Activated T-helper 9 cell treated with anti-CD3 and anti-CD28 coated beads, Interleukin-2, amount 50 U/mL, for 16 hours (primary cell): ENCODE data around the gene PEX13.
A peak's percentile ranks its signal among the peaks of the same experiment; 100 is the strongest.
"Not testable (repeated sequence)": the region's sequence is repeated elsewhere in the genome, so short reads cannot be mapped to it uniquely, and the experiment has no call there.

Experiments used
- DNase-seq: peaks from one replicate; pipeline ENCODE4 v3.0.0-alpha.2; 2020; ENCODE audit warnings: low read depth

The PEX13 gene

GRCh38 chr2:61006486-61007105 is 10.9 kb upstream of the PEX13 start:
- DNase-seq, result no peak

GRCh38 chr2:61009355-61009754 is 8.2 kb upstream of the PEX13 start:
- DNase-seq, result no peak

DNA sequence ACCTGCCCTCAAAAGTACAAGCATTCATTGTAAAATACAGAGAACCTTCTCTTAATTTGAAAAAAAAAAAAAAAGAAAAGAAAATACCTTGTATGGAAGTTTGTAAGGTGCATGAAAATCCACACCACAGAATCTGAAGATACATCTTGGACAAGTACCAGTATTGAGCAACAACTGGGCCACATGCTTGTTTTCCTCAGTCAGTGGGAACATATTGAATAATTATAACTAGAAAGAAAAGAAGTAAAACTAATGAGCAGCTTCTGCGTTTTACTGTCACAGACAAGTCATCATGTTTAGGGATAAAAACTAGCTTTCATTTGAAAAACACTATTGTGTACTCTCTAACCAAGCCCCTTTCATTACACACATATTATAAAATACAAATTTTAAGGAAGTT is 5.8 kb upstream of the PEX13 start:
- DNase-seq, result no peak

- not testable (repeated sequence) for DNase-seq
Measured at GRCh38 chr2:61012303-61012702, 5.2 kb upstream of the PEX13 start.

- DNase-seq, result no peak
Measured at GRCh38 chr2:61013382-61013781, 4.1 kb upstream of the PEX13 start.

DNA sequence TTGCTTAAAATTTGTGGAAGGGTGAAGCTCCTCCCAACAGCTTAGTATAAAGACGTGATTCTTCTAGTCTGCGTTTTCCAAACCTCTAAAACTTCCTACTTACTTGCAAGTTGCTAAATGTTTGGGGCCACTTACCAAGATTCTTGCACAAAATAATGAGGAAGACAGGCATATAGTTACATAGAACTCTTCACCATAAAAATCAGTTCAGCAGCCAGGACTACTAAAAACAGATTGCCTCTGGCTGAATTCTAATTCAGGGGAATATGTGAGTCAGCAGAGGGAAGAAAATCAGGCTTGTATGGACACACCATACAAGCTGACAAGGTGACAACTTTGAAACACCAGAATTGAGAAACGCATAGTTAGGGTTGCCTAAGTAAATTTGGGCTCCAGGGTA is 2.8 kb upstream of the PEX13 start:
- no peak for DNase-seq

GRCh38 chr2:61015976-61016375 is 1.5 kb upstream of the PEX13 start:
- no peak for DNase-seq

- DNase-seq, result no peak
Measured at GRCh38 chr2:61016392-61017002, 1.0 kb upstream of the PEX13 start.

DNA sequence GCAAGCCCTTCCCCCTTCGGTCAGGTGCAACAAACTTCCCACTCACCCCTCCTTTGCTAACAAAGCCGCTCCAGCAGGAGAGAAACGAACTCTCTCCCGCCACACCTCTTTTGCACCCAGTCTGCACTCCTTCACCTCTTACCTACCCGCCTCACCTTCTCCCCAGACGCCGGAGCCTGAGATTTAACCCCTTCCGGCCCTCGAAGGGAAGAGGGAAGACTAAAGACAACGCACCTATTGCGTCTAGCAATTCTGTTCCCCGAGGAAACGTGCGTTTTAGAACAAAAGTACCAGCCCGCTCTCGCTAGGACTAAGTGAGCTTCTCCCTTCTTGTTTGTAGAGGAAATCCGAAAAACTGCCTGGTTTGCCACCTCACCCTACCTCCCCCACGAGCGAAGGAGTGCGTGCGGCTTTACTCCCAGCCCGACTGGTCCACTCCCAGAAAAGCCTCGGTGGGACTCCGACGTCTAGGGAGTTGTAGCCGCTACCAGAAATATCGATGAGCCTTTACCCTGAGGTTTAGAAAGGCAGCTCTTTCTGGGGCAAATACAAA is 441 bp upstream of the PEX13 start:
- DNase-seq, result peak; percentile 50

GRCh38 chr2:61018318-61018755 is 817 bp downstream of the PEX13 start:
- no peak for DNase-seq

DNA sequence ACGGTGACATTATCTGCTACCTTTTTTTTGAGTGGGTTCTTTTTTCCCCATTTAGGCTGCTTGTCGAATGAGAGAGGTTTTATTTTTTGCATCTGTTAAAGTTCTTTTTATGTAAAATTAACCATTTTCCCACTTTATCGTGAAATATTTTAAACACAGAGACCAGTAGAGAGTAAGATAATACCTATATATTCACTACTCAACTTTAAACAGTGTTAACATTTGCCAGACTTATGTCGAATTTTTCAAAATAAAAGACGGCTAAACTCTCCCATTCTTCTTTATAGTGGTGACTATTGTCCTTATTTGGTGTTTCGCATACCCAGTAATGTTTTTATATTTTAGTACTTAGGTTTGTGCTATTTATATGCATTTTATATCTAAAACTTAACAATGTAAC is 1.3 kb downstream of the PEX13 start:
- DNase-seq, result no peak

DNA sequence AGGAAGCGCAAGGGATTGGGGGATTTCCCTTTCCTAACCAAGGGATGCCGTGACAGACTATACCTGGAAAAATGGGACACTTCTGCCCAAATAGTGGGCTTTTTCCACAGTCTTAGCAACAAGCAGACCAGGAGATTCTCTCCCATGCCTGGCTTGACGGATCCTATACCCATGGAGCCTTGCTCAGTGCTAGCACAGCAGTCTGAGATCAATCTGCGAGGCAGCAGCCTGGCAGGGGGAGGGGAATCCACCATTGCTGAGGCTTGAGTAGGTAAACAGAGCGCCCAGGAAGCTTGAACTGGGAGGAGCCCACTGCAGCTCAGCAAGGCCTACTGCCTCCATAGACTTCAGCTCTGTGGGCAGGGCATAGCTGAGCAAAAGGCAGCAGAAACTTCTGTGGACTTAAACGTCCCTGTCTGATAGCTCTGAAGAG is 3.7 kb downstream of the PEX13 start:
- DNase-seq, result no peak

DNA sequence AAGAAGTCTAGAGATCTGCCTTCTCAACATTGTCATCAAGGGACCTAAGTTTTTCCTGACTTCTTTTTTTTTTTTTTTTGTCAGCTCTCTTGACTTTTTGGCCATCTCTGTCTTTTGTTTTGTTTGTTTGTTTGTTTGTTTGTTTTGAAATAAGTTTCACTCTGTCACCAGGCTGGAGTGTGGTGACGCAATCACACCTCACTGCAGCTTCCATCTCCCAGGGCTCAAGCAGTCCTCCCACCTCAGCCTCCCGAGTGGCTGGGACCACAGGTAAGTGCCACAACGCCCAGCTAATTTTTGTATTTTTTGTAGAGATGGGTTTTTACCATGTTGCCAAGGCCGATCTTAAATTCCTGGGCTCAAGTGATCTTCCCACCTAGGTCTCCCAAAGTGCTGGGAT is 6.2 kb downstream of the PEX13 start:
- no peak for DNase-seq

DNA sequence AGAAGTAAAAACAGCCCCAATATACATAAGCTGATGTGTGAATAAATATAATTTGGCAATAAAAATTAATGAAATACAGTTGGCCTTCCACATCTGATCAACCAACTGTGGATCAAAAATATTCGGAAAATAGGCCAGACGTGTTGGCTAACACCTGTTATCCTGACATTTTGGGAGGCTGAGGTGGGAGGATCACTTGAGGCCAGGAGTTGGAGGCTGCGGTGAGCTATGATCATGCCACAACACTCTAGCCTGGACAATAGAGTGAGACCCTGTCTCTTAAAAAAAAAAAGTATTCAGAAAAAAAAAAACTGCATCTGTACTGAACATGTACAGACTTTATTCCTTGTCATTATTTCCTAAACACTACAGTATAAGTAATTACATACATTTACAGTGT is 12.0 kb downstream of the PEX13 start:
- no peak for DNase-seq

DNA sequence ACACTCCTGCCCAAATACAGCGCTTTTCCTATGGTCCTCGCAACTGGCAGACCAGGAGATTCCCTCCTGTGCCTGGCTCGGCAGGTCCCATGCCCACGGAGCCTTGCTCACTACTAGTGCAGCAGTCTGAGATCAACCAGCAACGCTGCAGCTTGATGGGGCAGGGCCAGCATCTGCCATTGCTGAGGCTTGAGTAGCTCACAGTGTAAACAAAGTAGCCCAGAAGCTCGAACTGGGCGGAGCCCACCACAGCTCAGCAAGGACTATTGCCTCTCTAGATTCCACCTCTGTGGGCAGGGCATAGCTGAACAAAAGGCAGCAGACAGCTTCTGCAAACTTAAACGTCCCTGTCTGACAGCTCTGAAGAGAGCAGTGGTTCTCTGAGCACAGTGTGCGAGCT is 17.1 kb downstream of the PEX13 start:
- DNase-seq, result not testable (repeated sequence)

DNA sequence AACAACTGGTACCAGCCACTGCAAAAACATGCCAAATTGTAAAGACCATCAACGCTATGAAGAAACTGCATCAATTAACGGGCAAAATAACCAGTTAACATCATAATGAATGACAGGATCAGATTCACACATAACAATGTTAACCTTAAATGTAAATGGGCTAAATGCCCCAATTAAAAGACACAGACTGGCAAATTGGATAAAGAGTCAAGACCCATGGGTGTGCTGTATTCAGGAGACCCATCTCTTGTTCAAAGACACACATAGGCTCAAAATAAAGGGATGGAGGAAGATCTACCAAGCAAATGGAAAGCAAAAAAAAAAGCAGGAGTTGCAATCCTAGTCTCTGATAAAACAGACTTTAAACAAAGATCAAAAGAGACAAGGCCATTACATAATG is 19.1 kb downstream of the PEX13 start:
- DNase-seq, result not testable (repeated sequence)

- DNase-seq, result no peak
Measured at GRCh38 chr2:61042807-61043206, 25.3 kb downstream of the PEX13 start.

- no peak for DNase-seq
Measured at GRCh38 chr2:61044636-61045035, 27.1 kb downstream of the PEX13 start.

DNA sequence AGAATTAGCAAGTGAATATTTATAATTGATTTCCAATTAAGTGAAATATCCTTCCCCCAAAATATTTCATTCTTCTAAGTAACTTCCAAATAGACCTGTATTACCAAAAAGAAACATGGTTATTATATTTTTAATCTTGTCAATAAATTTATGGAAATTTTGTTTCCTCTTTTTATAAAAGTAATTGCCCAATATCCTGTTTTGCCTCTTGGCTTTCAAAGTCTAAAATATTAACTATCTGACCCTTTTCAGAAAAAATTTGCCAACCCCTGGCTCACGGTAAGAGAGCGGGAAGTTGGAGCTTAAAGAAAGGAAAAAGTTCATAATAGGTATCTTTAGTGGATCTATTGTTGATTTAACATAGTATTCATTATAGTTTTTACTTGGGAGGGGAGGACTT is 27.7 kb downstream of the PEX13 start:
- DNase-seq, result no peak

DNA sequence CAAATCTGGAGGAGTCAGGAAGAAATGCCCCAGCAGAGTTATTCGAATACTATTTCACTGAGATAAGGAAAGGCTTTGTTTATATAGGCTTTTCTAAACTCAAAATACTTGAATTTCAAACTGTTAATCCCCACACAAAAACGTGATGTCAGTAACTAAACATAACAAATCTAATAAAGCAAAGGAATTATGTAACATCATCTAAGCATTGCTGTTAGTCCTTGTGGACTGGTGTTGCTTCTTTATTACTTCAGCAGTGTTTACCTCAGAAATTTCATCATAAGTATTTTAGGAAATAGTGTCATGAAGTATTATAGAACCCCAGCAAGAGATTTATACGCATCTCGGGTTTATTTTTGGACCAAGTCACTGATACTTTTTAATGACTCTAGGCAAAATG is 28.5 kb downstream of the PEX13 start:
- DNase-seq, result no peak

DNA sequence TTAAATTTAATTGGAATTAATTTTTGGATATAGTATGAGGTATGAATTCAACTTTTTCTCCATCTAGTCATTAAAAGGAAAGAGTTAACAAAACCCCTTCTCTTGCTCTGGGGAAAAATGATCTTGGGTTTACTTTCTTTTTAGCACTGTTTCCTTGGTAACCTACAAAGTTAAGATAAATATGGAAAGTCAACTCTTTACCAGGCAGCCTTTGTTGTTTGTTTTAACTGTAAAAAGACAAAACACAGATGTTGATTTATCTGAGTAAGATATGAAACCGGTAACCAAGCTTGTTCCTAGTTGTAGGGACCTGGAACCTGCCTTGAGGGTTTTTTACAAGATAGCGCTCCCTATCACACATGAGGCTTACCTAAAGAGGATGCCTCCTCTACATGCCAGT is 38.0 kb downstream of the PEX13 start:
- no peak for DNase-seq

DNA sequence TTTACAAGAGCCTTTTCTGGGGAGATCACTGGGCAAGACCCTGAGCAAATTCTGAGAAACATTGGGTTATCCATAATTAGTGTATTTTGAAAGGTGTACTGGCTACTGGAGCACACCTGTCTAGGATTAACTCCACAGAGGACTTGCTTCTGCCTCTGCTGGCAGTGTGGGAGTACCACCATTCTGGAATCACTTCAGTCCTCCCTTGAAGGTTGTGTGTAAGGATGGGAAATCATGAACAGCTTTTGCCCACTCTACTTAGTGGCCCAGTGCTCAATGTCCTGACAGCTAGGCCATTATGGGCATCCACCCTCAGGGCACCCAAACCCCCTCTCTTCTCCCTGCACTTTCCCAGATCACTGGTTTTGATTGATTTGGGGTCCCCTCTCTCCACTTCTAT is 40.0 kb downstream of the PEX13 start:
- DNase-seq, result no peak

DNA sequence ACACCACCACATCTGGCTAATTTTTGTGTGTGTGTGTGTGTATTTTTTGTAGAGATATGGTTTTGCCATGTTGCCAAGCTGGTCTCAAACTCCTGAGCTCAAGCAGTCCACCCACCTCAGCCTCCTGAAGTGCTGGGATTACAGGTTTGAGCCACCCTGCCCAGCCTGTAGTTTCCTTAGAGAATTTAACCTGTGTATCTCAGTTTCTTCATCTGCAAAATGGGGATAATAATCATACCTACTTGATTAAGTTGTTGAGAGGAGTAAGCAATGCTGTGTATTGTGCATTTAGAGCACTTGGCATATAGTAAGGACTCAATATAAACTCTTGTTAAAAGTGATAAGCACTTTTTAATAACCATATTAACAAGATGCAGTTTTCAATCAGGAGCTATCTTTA is 41.9 kb downstream of the PEX13 start:
- DNase-seq, result no peak
